Esophagus (tissue), 2 donors: ENCODE data around the gene ABCA3. TPM values are rescaled to one million over a fixed set of nuclear protein-coding genes. Genes with fewer than 3 reads are reported as not detected.
"Not testable (repeated sequence)": the region's sequence is repeated elsewhere in the genome, so short reads cannot be mapped to it uniquely, and the experiment has no call there.

Experiments
- H3K27ac ChIP-seq, 2 donors: one replicate each; pipeline ENCODE4 v1.5.1; 2013; ENCODE audit warnings: low read depth in 2 of 2, mild to moderate bottlenecking in 2 of 2, inconsistent platforms in 1 of 2, low read length in 1 of 2, moderate library complexity in 1 of 2
- H3K27me3 ChIP-seq, 2 donors: one replicate each; pipeline ENCODE4 v1.6.1; 2013; ENCODE audit warnings: low read length in 2 of 2, control low read depth in 1 of 2, mild to moderate bottlenecking in 1 of 2; ENCODE audit not compliant: insufficient read depth in 2 of 2, control insufficient read depth in 1 of 2
- H3K36me3 ChIP-seq, 2 donors: one replicate each; pipeline ENCODE4 v1.6.1; 2013; ENCODE audit warnings: low read length in 1 of 2; ENCODE audit not compliant: control insufficient read depth in 2 of 2, insufficient read depth in 2 of 2
- H3K4me1 ChIP-seq, 2 donors: one replicate each; pipeline ENCODE4 v1.6.1; 2013; ENCODE audit warnings: low read length in 1 of 2; ENCODE audit not compliant: control insufficient read depth in 2 of 2, insufficient read depth in 2 of 2
- H3K4me3 ChIP-seq, 2 donors: one replicate each; pipeline ENCODE4 v1.5.1; 2013; ENCODE audit warnings: low read length in 2 of 2, mild to moderate bottlenecking in 2 of 2, low read depth in 1 of 2, moderate library complexity in 1 of 2
- H3K9me3 ChIP-seq, 2 donors: one replicate each; pipeline ENCODE4 v1.6.1; 2013; ENCODE audit warnings: mild to moderate bottlenecking in 2 of 2, low read depth in 1 of 2, low read length in 1 of 2, moderate library complexity in 1 of 2; ENCODE audit not compliant: control insufficient read depth in 2 of 2, insufficient read depth in 1 of 2
- WGBS, 2 donors: extraction: QIAGEN DNeasy Blood & Tissue Kit; methylation state at CpG; one replicate each; pipeline ENCODE4 v1.1.7; 2013; 5-methylcytosine and 5-hydroxymethylcytosine counted together
- polyA plus RNA-seq, 2 donors: library from polyadenylated mRNA; stranded (reverse); fragments of 200-250 nt; gene quantifications; one replicate each; pipeline ENCODE4 v1.2.3, GENCODE V29; 2013
- donor health status: healthy with polysubstance abuse.
- donor health status: Bipolar disorder and iron deficiency.

The ABCA3 gene
- polyA plus RNA-seq, 2 donors, result 1.4 to 1.7 TPM

DNA sequence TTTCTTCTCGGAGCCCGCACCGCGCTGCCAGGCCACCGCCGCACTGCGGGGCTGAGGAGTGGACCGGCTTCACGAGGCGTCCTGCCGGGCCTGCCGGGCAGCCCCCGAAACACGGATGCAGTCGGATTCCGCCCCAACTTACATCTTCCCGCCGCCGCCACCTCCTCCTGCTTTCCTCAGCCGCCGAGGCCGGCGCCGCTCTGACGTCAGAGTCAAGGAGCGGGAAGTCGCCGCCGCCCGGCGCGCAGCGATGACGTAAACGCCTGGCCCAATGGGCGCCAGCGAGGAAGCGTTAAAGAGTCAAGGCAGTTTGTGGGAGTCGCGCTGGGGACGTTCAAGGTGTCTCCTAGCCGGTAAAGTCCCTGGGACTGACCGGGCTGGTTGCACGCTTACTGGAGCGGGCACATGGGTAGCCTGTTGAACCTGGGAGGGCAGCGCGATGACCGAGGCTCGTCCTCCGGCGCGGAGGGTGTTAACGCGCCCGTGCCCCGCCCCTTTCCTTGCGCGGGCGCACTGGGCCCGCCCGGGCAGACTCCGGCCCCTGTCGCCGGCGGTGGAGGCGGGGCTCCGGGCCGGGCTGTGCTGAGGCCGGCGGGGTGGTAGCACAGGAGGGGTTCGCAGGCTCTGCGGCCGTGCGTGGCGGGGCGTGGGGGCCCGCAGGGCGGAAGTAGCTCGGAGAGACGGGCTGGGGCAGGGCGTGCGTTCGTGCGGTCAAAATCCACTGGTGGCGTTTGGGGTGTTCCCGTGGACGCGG lies 72.4 kb downstream of the ABCA3 start, which contains the start of gene RNPS1:
TSS of gene RNPS1 (minus strand) at position 214 of the 754 bp plus-strand sequence. CDS start 3,483 bp downstream, outside the sequence.
- Histone ChIP-seq H3K27ac (peak within 1 kb of the TSS; percentile 95 to 98), H3K27me3 (no peaks in the 10 kb centered on the region), H3K36me3 (peaks cover 0 to 8% of the 10 kb centered on the region in 2 donors), H3K9me3 (no peaks in the 10 kb centered on the region), H3K4me1 (peaks cover 0 to 15% of the 10 kb centered on the region in 2 donors), H3K4me3 (peak within 1 kb of the TSS; percentile 71 to 82)
- 0 to 1% methylated on average over 87 to 88 of the region's 88 CpGs for WGBS, 2 donors

DNA sequence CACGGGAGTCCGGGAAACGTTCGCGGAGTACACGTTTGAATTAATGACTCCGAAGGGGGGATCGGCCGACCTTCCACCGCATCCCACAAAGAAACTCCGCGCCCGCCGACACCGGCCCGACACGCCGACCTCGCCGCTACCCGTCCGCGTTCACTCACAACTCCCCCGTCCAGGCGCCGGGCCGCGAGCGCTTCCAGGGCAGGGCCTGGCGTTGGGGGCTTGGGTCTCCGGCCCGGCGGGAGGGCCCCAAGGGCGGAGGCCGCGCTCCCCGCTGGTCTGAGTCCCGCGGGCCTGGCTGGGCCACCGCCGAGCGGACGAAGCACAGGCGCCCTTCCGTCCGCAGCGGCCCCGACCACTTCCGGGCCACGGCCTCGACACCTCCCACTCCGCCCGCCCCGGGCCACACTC lies 73.0 kb downstream of the ABCA3 start:
- H3K4me1 ChIP-seq, result peaks cover 0 to 15% of the 10 kb centered on the region in 2 donors
- peak overlapping the region; percentile 71 to 82 for H3K4me3 ChIP-seq
- H3K36me3 ChIP-seq, result peaks cover 0 to 11% of the 10 kb centered on the region in 2 donors
- not testable (repeated sequence) for H3K9me3 ChIP-seq, H3K27me3 ChIP-seq
- H3K27ac ChIP-seq, result peak overlapping the region; percentile 95 to 98
- WGBS, 2 donors, result 1% methylated on average over 25 to 54 of the region's 54 CpGs

DNA sequence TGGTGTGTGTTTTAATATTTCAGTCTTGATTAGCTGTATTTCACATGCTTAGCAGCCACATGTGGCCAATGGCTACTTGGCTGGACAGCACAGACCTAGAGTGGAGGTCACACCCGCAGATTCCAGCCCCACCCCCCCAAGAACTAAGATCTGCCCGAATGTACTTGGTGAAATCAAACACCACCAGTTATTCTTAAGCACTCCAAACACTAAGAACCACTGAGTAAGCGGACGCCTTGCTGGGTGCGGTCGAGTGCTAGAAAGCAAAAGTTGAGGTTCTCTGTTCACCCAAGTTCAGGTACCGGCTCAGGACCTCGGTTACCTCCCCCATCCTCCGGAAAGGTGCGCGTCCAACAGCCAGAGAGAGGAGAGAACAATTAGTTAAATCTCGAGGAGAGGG lies 73.6 kb downstream of the ABCA3 start:
- peaks cover 0 to 15% of the 10 kb centered on the region in 2 donors for H3K4me1 ChIP-seq
- not testable (repeated sequence) for H3K27me3 ChIP-seq, H3K9me3 ChIP-seq, H3K27ac ChIP-seq
- H3K36me3 ChIP-seq, result peaks cover 4 to 17% of the 10 kb centered on the region in 2 donors
- H3K4me3 ChIP-seq, result peak overlapping the region in 1 of 2 donors; percentile 71
- 3 to 5% methylated on average over 6 to 11 of the region's 12 CpGs for WGBS, 2 donors

DNA sequence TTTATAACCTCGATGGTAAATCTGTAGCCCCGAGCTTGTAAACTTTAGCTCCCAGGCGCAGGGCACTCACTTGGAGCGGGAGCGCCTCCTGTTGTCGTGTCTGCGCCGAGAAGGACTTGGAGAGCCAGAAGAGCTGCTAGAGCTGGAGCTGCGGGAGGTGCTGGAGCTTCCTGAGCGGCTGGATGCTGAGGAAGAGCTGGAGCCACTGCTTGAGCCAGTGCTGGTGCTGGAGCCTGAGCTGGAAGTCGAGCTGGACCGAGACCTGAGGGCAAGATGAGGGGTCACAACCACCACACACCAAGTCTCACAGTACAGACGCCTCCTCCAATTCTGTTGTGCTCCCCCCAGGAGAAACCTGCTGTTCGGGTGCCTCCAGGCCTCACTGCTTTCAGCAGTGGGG lies 77.5 kb downstream of the ABCA3 start:
- H3K36me3 ChIP-seq, result peaks cover 9 to 21% of the 10 kb centered on the region in 2 donors
- H3K4me3 ChIP-seq, H3K9me3 ChIP-seq, H3K4me1 ChIP-seq, H3K27me3 ChIP-seq, H3K27ac ChIP-seq: not testable (repeated sequence)
- WGBS, 2 donors, result 85 to 86% methylated on average over 14 of the region's 14 CpGs

DNA sequence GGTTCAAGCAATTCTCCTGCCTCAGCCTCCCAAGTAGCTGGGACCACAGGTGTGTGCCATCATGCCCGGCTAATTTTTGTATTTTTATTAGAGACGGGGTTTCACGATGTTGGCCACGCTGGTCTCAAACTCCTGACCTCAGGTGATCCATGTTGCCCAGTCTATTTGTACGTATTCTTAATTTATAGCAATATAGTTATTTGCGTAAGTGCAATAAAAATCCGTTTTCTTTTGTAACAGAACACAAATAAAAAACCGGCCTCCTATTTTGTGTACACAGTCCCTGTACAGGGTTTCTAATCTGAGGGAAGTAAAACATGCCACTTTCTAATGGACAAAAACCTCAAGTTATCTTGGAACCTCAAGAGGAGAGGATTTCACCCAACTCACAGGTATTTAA lies 80.3 kb downstream of the ABCA3 start:
- H3K36me3 ChIP-seq, result peaks cover 16 to 40% of the 10 kb centered on the region in 2 donors
- 91 to 95% methylated on average over 8 of the region's 8 CpGs for WGBS, 2 donors

DNA sequence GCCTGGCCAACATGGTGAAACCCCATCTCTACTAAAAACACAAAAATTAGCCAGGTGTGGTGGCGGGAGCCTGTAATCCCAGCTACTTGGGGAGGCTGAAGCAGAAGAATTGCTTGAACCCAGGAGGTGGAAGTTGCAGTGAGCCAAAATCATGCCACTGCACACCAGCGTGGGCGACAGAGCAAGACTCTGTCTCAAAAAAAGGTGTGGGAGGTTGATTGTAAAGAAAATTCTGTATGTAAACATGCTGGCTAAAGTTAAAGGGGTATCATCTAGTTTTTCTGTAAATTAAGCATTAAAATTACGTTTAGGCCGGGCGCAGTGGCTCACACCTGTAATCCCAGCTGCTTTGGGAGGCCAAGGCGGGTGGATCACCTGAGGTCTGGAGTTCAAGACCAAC lies 82.0 kb downstream of the ABCA3 start:
- not testable (repeated sequence) for H3K9me3 ChIP-seq, H3K27me3 ChIP-seq, H3K4me1 ChIP-seq, H3K27ac ChIP-seq, H3K4me3 ChIP-seq
- H3K36me3 ChIP-seq, result peaks cover 21 to 42% of the 10 kb centered on the region in 2 donors
- WGBS, 2 donors, result 93% methylated on average over 7 of the region's 7 CpGs

More for the DNA sequence above, 80.3 kb downstream of the ABCA3 start:
- Histone ChIP-seq H3K27ac (no peak overlapping the region), H3K4me3 (no peak overlapping the region), H3K4me1 (no peaks in the 10 kb centered on the region), H3K27me3 (no peaks in the 10 kb centered on the region), H3K9me3 (no peaks in the 10 kb centered on the region)

DNA sequence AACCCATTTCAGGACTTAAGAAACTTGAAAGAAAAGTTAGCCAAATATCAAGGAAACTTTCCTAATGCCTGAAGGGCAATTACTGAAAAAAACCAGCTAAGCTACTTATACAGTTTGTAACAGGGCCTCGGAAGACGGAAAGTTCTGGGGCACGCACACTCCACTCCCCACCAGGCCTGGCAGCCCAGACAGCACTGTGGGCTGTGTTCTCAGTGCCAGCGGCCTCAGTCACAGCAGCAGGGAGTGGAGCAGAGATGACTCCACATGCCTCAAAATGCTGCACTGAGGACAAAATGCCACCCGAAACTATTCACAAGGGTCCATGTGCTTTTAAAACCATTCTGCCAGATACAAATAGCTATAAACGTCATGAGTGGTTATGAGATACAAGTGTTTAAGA lies 82.8 kb downstream of the ABCA3 start:
- Histone ChIP-seq H3K27ac (no peak overlapping the region), H3K27me3 (no peaks in the 10 kb centered on the region), H3K36me3 (peaks cover 21 to 40% of the 10 kb centered on the region in 2 donors), H3K4me1 (no peaks in the 10 kb centered on the region), H3K9me3 (no peaks in the 10 kb centered on the region), H3K4me3 (no peak overlapping the region)
- WGBS, 2 donors, result 87 to 90% methylated on average over 6 of the region's 6 CpGs

DNA sequence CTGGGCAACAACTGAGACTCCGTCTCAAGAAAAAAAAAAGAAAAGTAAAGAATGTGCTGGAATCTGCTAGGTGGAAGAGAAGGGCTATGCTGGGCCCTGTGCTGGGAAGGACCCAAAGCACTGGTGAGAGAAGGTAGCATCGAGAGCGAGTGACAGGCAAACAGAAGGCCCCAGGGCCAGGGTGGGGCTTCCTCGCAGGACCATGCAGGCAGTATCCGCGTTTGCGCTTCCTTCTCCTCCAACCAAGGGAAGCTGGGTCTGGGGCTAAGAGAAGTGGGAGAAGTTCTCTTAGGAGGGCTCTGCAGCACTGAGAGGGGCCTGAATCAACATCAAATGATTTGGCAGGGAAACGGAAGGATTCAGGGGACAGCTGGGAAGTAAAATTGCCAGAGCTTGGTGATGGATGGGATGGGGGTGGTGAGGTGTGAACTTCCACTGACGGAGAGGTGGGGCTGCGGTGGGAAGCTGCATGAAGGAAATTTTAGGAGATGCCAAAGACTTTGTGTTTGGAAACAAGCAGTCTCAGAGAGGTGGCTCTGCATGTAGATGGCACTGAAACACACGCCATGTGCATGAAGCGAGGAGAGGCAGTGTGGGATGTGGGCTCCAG lies 83.9 kb downstream of the ABCA3 start:
- Histone ChIP-seq H3K9me3 (no peaks in the 10 kb centered on the region), H3K27ac (no peak overlapping the region), H3K4me1 (peaks cover 0 to 5% of the 10 kb centered on the region in 2 donors), H3K4me3 (no peak overlapping the region), H3K27me3 (no peaks in the 10 kb centered on the region), H3K36me3 (peaks cover 16 to 31% of the 10 kb centered on the region in 2 donors)
- WGBS, 2 donors, result 85 to 92% methylated on average over 12 of the region's 12 CpGs

DNA sequence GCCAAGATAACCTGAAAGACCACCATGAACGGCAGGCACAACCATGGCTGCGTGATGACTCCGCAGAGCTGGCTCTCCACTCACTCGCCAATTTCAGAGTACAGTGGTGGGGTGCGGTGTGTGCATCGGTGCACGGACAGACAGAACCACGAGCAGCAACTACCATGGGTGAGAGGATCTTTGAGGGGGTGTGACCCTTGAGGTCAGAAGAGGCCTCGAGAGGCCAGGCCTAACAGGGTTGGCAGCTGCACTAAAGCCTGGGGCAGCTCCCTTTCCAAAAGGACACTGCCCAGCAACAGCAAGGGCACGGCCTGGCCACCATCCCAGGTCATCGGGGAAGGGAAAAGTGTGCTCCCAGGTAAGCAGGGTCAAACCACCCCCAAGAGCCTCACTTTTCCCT lies 87.2 kb downstream of the ABCA3 start:
- no peak overlapping the region for H3K27ac ChIP-seq
- no peak overlapping the region for H3K4me3 ChIP-seq
- WGBS, 2 donors, result 78 to 82% methylated on average over 11 of the region's 11 CpGs
- peaks cover 0 to 7% of the 10 kb centered on the region in 2 donors for H3K4me1 ChIP-seq
- peaks cover 12 to 28% of the 10 kb centered on the region in 2 donors for H3K36me3 ChIP-seq
- H3K9me3 ChIP-seq, result no peaks in the 10 kb centered on the region
- no peaks in the 10 kb centered on the region for H3K27me3 ChIP-seq
